HUDEP-2 (cell line): Measurements from ENCODE around the gene SPG11.
A peak's percentile ranks its signal among the peaks of the same experiment; 100 is the strongest.

Experiments used
- DNase-seq, 76 experiments: peaks; one replicate each; lab custom pipeline; 2025; ENCODE audit not compliant: unreplicated experiment in 76 of 76; lab: John Stamatoyannopoulos, UW

SPG11 gene

GRCh38 chr15:44623178-44623577, 40.3 kb downstream of the SPG11 start:
- no peak for DNase-seq

- DNase-seq, result no peak
These were observed 43.4 kb downstream of the SPG11 start for GRCh38 chr15:44620081-44620480.

- no peak for DNase-seq
These were observed 46.5 kb downstream of the SPG11 start for GRCh38 chr15:44616974-44617373.

GRCh38 chr15:44606740-44607139, 56.7 kb downstream of the SPG11 start:
- DNase-seq, result no peak

DNA sequence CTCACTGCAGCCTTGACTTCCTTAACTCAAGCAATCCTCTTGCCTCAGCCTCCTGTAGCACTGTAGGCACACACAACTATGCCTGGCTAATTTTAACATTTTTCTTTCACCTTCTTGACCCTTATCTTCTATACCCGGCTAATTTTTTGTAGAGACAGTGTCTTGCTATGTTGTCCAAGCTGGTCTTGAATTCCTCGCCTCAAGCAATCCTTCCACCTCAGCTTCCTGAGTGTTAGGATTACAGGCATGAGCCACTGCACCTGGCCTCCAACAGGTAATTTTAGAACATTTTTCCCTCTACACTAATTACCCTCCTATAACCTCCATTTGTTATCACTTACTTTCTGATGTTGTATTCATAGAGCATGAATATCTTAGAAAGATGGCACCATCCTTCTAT, 60.3 kb downstream of the SPG11 start:
- no peak for DNase-seq

DNA sequence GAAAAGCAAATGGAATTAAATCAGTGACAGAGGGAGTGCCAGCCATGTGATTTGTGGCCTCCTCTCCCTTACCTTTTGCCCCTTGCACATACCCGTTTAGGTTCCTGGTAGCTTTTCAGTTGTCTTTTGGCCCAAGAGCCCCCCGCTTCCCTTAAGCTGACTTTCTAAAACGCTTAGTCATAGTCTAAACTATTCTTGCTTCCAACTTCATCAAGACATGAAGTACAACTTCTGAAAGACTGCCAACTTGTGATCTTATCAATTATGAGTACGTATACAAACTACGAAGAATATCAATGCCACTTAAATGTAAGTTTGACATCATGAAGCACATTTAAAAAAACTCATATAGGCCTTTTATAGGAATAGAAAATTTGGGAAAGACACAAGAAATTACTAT, 64.6 kb downstream of the SPG11 start:
- peak in 26 of 76 experiments; percentile 8 to 56 (median 28) for DNase-seq

GRCh38 chr15:44598066-44598465, 65.4 kb downstream of the SPG11 start:
- DNase-seq, result no peak

DNA sequence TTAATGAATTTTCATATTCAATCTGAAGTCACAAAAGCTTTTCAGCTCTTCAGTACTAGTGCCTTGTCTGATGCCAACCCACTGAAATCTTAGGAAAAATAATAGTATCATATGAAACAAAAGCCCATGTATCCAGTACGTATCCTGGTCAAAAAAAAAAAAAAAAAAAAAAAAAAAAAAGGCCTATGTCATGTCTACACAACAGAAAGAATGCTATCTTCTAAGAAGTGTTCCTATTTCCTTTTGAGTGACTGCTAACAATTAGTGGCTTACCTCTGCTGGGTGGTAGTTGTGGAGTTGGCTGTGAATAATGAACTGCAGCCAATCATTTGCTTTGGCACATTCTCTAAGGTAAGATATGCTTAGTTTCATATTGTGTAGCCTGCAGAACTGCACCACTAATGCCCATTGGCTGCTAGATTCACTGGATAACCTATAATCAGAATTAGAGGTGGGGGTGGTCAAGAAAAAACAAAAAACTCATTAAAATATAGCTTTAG, 66.9 kb downstream of the SPG11 start:
- no peak for DNase-seq

- no peak for DNase-seq
These were observed 67.6 kb downstream of the SPG11 start for GRCh38 chr15:44595656-44596510.

- no peak for DNase-seq
These were observed 68.2 kb downstream of the SPG11 start for GRCh38 chr15:44595246-44595645.

DNA sequence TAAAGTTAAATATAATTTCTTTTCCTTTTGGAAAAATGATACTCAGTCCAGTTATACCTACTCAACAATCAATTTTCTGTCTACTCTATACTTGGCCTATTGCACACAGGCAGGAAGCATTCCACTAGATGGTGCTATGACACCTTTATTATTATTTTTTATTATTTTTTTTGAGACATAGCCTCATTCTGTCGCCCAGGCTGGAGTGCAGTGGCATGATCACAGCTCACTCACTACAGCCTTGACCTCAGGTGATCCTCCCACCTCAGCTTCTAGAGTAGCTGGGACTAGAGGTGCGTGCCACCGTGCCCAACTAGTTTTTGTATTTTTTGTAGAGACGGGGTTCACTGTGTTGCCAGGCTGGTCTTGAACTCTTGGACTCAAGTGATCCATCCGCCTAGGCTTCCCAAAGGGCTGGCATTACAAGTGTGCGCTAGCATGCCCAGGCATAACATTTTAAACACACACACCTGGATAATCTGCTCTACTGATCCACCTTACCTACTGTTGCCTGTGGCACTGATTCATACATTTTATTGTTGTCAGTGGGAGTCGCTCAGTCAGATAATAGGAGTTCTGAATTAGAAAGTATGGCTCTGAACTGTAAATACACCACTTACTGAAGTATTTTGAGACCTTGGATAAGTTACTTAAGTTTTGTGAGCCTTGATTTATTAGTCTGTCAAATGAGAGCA, 70.3 kb downstream of the SPG11 start:
- DNase-seq, result peak in 5 of 76 experiments; percentile 0 to 13 (median 1)

- DNase-seq, result no peak
These were observed 72.1 kb downstream of the SPG11 start for GRCh38 chr15:44591326-44591725.

GRCh38 chr15:44588541-44588940, 74.9 kb downstream of the SPG11 start:
- no peak for DNase-seq

- DNase-seq, result no peak
These were observed 77.8 kb downstream of the SPG11 start for GRCh38 chr15:44585633-44586032.

GRCh38 chr15:44584162-44584749, 79.2 kb downstream of the SPG11 start:
- peak in 50 of 76 experiments; percentile 4 to 58 (median 27) for DNase-seq

DNA sequence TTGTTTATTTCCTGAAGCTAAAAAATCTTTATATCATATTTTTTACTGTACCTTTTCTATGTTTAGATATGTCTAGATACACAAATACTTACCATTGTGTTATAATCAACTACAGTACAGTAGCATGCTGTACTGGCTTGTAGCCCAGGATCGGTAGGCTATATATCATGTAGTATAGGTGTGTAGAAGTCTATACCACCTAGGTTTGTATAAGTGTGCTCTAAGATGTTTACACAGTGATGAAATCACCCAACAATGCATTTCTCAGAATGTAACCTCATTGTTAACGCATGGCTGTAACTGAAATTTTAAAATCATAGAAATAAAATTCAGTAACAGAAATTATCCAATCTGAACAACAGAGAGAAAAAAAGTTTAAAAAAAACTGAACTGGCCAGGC, 83.4 kb downstream of the SPG11 start:
- no peak for DNase-seq

DNA sequence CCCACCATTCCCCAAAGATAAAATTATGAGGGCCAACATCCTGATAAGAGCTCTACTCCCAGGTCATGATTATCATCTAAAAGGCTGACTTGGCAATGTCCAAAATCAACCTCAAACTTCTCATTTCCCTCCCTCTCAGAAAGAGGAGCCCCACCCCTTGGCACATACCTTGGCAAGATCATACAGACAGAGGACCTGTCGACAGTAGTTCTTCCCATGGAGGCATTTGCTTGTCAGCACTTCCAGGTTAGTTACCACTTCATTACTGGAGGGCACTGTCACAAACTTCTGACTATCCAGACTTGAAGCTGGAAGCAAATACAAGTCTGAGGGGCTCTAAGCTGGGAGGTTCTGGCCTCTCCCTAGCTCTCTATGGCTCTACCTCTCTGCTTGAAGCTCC, 88.7 kb downstream of the SPG11 start:
- DNase-seq, result peak in 18 of 76 experiments; percentile 3 to 37 (median 16)

GRCh38 chr15:44573386-44573785, 90.1 kb downstream of the SPG11 start:
- no peak for DNase-seq

DNA sequence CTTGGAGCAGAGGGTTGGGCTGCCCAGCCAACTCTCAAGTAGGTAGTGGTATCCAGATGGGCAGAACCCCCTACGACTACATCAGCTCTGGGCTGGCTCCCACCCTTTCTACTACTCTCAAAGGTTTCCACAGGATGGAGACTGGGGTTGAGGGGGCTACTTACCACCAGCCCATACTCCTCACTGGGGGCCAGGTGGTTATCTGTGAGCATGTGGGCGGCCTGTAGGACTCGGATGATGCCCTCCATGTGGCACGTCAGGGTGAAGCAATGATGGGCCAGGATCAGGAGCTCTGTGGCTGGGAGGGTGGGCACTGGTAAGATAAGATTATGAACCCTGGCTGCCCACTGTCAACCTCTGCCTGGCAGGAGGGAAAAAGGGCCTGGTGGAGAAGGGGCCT, 93.1 kb downstream of the SPG11 start:
- peak in 2 of 76 experiments; percentile 6 to 12 for DNase-seq

- no peak for DNase-seq
These were observed 94.1 kb downstream of the SPG11 start for GRCh38 chr15:44569316-44569715.

GRCh38 chr15:44568338-44568737, 95.1 kb downstream of the SPG11 start:
- no peak for DNase-seq
